H1 (cell line): ENCODE measurements around the gene RECK. TPM values are rescaled to one million over a fixed set of nuclear protein-coding genes. Genes with fewer than 3 reads are reported as not detected.

ENCODE experiments used
- BRCA1 ChIP-seq: IDR thresholded peaks from 2 replicates; pipeline ENCODE4 v1.6.1; 2012; ENCODE audit warnings: low read depth, low read length, improper control_type of control experiment
- CHD2 ChIP-seq: IDR thresholded peaks from 2 replicates; pipeline ENCODE4 v1.6.1; 2012; ENCODE audit warnings: low read length, improper control_type of control experiment
- KDM1A ChIP-seq: fragments of 200-600, 300-600 bp; sonication (generic); IDR thresholded peaks from 2 replicates; pipeline ENCODE4 v1.7.1; 2016; ENCODE audit warnings: mild to moderate bottlenecking, low read length, borderline replicate concordance
- RNF2 ChIP-seq: fragments of 200-900, 300-1000 bp; sonication (generic); IDR thresholded peaks from 2 replicates; pipeline ENCODE4 v1.7.1; 2016; ENCODE audit warnings: borderline replicate concordance, low read depth, mild to moderate bottlenecking, antibody characterized with exemption, low read length; ENCODE audit not compliant: poor library complexity, severe bottlenecking; ENCODE audit errors: missing control alignments
- TAF7 ChIP-seq: optimal IDR thresholded peaks from 2 replicates; pipeline ENCODE3; 2011; ENCODE audit warnings: low read depth, mild to moderate bottlenecking, inconsistent platforms, low read length, moderate library complexity, borderline replicate concordance
- polyA plus RNA-seq, 7 experiments: library from polyadenylated mRNA; depleted of rRNA in 3 of 7; stranded (reverse) in 5 of 7; unstranded in 2 of 7; fragments of >200 nt in 5 of 7; fragments of 200-250 nt in 2 of 7; gene quantifications; 1 replicate in 5 of 7; 2 replicates in 1 of 7; 4 replicates in 1 of 7; pipeline versions ENCODE4 v1.2.1 to v1.2.3, GENCODE V29; 2011 to 2013; ENCODE audit warnings: missing spikeins in 2 of 7, mixed read lengths in 2 of 7
- total RNA-seq: library from RNA; stranded (reverse); fragmentation: NEBNext Ultra II Directional; extraction: Animal tissue kit (Norgen Biotek cat#: 25700); gene quantifications from 2 replicates; pipeline ENCODE4 v1.2.1, GENCODE V29; 2021

The RECK gene
- total and polyA plus RNA-seq, 2 of the 8 experiments (the other 6 are each of a cell fraction or from before 2014, with no cell fraction given) = 5.4 to 9.8 TPM

DNA sequence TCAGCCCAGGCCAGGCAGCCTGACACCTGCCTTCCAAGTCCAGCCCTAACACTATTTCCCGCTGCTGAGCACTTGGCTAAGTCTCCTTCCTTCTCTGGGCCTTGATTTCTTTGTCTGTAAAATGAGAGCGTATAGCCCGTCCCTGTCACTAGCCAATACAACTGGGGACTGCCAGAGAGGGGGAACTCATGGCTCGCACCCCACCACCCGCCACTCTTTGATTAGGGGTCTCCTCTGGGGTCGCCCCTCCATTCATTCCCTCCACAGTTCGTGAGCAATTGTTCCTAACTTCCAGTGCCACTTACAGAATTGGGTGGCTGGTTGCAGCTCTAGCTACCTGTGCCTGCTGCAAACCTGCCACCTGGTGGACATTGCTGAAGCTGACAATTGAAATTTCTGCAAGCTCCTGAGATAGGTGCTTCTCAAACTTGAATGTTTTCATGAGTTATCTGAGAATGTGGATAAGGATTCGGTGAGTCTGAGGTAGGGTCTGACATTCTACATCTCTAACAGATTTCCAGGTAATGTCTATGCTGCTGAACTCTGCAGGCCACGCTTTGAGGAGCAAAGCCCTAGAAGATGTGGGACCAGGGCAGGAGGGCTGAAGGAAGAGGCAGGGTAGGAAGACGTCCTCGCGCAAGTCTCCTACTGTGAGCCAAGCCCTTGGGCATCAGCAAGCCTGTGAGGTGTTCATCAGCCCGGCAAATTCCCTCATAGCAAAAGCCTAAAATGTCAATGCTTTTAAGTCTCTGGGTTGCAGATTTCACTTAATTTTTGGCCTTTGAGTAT, 13.3 kb upstream of the RECK start (continued):
- peak; percentile 69; the same call in 1 of the 2 replicates for TF ChIP-seq KDM1A
- no peak for TF ChIP-seq BRCA1
- no peak for TF ChIP-seq TAF7
- TF ChIP-seq RNF2 = no peak
- TF ChIP-seq CHD2 = no peak
